Esophagus muscularis mucosa (tissue), 4 donors: ENCODE data around the gene COQ4. TPM values are rescaled to one million over a fixed set of nuclear protein-coding genes. Genes with fewer than 3 reads are reported as not detected.

Source experiments
- DNase-seq: peaks from one replicate; pipeline ENCODE4 v3.0.0-alpha.2; 2017; ENCODE audit errors: extremely low spot score
- H3K27ac ChIP-seq, 4 donors: fragments of 200-600 bp; sonication (generic); replicated peaks in 1 of 4; 1 replicate in 3 of 4; 2 replicates in 1 of 4; pipeline ENCODE4 v1.5.1; 2016 to 2019; ENCODE audit warnings: mild to moderate bottlenecking in 1 of 4
- H3K27me3 ChIP-seq, 4 donors: fragments of 200-600 bp; sonication (generic); one replicate each; pipeline versions ENCODE4 v1.5.1 to v1.6.0; 2016 to 2019
- H3K36me3 ChIP-seq, 4 donors: fragments of 200-600 bp; sonication (generic); one replicate each; pipeline ENCODE4 v1.5.1; 2016 to 2019
- H3K4me1 ChIP-seq, 4 donors: fragments of 200-600 bp; sonication (generic); one replicate each; pipeline ENCODE4 v1.5.1; 2016 to 2019
- H3K4me3 ChIP-seq, 4 donors: fragments of 200-600 bp; sonication (generic); 1 replicate in 2 of 4; 2 replicates in 2 of 4; pipeline ENCODE4 v1.5.1; 2016 to 2019; ENCODE audit warnings: mild to moderate bottlenecking in 4 of 4, moderate library complexity in 1 of 4
- H3K9me3 ChIP-seq, 4 donors: fragments of 200-600 bp; sonication (generic); 1 replicate in 3 of 4; 2 replicates in 1 of 4; pipeline ENCODE4 v1.5.1; 2016 to 2019
- CTCF ChIP-seq, 3 experiments: fragments of 200-600 bp in 2 of 3; fragments of 450-650 bp in 1 of 3; sonication (generic) in 2 of 3; IDR thresholded peaks; one replicate each; pipeline ENCODE4 v1.5.1; 2017 to 2019; ENCODE audit warnings: antibody characterized with exemption in 3 of 3, mild to moderate bottlenecking in 2 of 3, moderate library complexity in 1 of 3
- EP300 ChIP-seq: sonication (generic); formaldehyde crosslinking; IDR thresholded peaks from one replicate; pipeline ENCODE4 v1.6.1; 2017; ENCODE audit warnings: antibody characterized with exemption
- POLR2A ChIP-seq: fragments of 450-650 bp; IDR thresholded peaks from one replicate; pipeline ENCODE4 v1.6.1; 2017; ENCODE audit warnings: antibody characterized with exemption, moderate library complexity, mild to moderate bottlenecking, low read depth
- POLR2AphosphoS5 ChIP-seq, 2 donors: sonication (generic); formaldehyde crosslinking; IDR thresholded peaks; one replicate each; pipeline ENCODE4 v1.6.1; 2017; ENCODE audit warnings: antibody characterized with exemption in 2 of 2
- WGBS: methylation state at CpG from one replicate; pipeline ENCODE4 v1.1.5; 2018; 5-methylcytosine and 5-hydroxymethylcytosine counted together
- intact Hi-C: fragments of 100-400 bp; cut with DNase I; formaldehyde crosslinking; loops from one replicate; pipeline ENCODE4 v1.15.1; 2023
- total RNA-seq, 4 donors: library from RNA; depleted of rRNA; stranded (reverse); fragments of >200 nt; gene quantifications; one replicate each; pipeline versions ENCODE4 v1.1.0 to v1.2.1, GENCODE V29; 2016

Gene COQ4
- total RNA-seq, 4 donors from 2014 or later = 23.3 to 37.6 (median 30.1) TPM

GRCh38 chr9:128304971-128305288, 17.7 kb upstream of the COQ4 start:
- no peaks in the 10 kb centered on the region for H3K4me1 ChIP-seq
- no peaks in the 10 kb centered on the region for H3K27me3 ChIP-seq
- no peak overlapping the region for H3K27ac ChIP-seq
- DNase-seq = no peak
- intact Hi-C loops = no loop called here
- no peak for TF ChIP-seq EP300
- TF ChIP-seq CTCF (IDR thresholded peaks at IDR 0.05) = no peak
- no peak for TF ChIP-seq POLR2A
- TF ChIP-seq POLR2AphosphoS5 (IDR thresholded peaks at IDR 0.05) = no peak
- peaks cover 8 to 25% (median 17%) of the 10 kb centered on the region in 4 donors for H3K36me3 ChIP-seq
- no peaks in the 10 kb centered on the region for H3K9me3 ChIP-seq
- 68% methylated on average over 5 of the region's 5 CpGs for WGBS
- H3K4me3 ChIP-seq = no peak overlapping the region

- 97% methylated on average over 14 of the region's 16 CpGs for WGBS
- H3K4me3 ChIP-seq = no peak overlapping the region
- peaks cover 33 to 70% (median 55%) of the 10 kb centered on the region in 4 donors for H3K36me3 ChIP-seq
Measured at GRCh38 chr9:128309551-128309950, 13.1 kb upstream of the COQ4 start.

GRCh38 chr9:128310461-128310860, 12.2 kb upstream of the COQ4 start:
- no peak overlapping the region for H3K27ac ChIP-seq
- WGBS = 92% methylated on average over 6 of the region's 10 CpGs
- no peak for DNase-seq
- no peaks in the 10 kb centered on the region for H3K9me3 ChIP-seq
- no peaks in the 10 kb centered on the region for H3K27me3 ChIP-seq
- no peaks in the 10 kb centered on the region for H3K4me1 ChIP-seq
- TF ChIP-seq POLR2A (no peak), CTCF (IDR thresholded peaks at IDR 0.05) (no peak), EP300 (no peak), POLR2AphosphoS5 (IDR thresholded peaks at IDR 0.05) (no peak)
- H3K4me3 ChIP-seq = no peak overlapping the region
- H3K36me3 ChIP-seq = peaks cover 33 to 79% (median 64%) of the 10 kb centered on the region in 4 donors
- intact Hi-C loops = no loop called here

More at GRCh38 chr9:128309551-128309950, 13.1 kb upstream of the COQ4 start:
- Histone ChIP-seq H3K4me1 (no peaks in the 10 kb centered on the region), H3K9me3 (no peaks in the 10 kb centered on the region), H3K27ac (no peak overlapping the region), H3K27me3 (no peaks in the 10 kb centered on the region)
- no peak for DNase-seq
- TF ChIP-seq EP300 = no peak
- no peak for TF ChIP-seq CTCF (IDR thresholded peaks at IDR 0.05)
- no peak for TF ChIP-seq POLR2AphosphoS5 (IDR thresholded peaks at IDR 0.05)
- TF ChIP-seq POLR2A = no peak
- intact Hi-C loops = no loop called here

- Histone ChIP-seq H3K27ac (no peak overlapping the region), H3K9me3 (no peaks in the 10 kb centered on the region), H3K4me1 (no peaks in the 10 kb centered on the region), H3K4me3 (no peak overlapping the region), H3K27me3 (no peaks in the 10 kb centered on the region), H3K36me3 (peaks cover 41 to 98% (median 79%) of the 10 kb centered on the region in 4 donors)
- intact Hi-C loops = no loop called here
- WGBS = 94% methylated on average over 1 of the region's 4 CpGs
- DNase-seq = no peak
- no peak for TF ChIP-seq POLR2AphosphoS5 (IDR thresholded peaks at IDR 0.05)
- no peak for TF ChIP-seq POLR2A
- TF ChIP-seq CTCF (IDR thresholded peaks at IDR 0.05) = no peak
- TF ChIP-seq EP300 = no peak
Measured at GRCh38 chr9:128314697-128315096, 7.9 kb upstream of the COQ4 start.

GRCh38 chr9:128316421-128316820, 6.2 kb upstream of the COQ4 start:
- Histone ChIP-seq H3K4me1 (peaks cover 3 to 10% (median 4%) of the 10 kb centered on the region in 4 donors), H3K4me3 (no peak overlapping the region), H3K27me3 (no peaks in the 10 kb centered on the region), H3K36me3 (peaks cover 26 to 90% (median 72%) of the 10 kb centered on the region in 4 donors), H3K9me3 (no peaks in the 10 kb centered on the region), H3K27ac (no peak overlapping the region)
- WGBS = 79% methylated on average over 7 of the region's 9 CpGs
- no peak for TF ChIP-seq EP300
- no peak for TF ChIP-seq POLR2AphosphoS5 (IDR thresholded peaks at IDR 0.05)
- no peak for TF ChIP-seq POLR2A
- TF ChIP-seq CTCF (IDR thresholded peaks at IDR 0.05) = no peak
- DNase-seq = no peak
- intact Hi-C loops = no loop called here
